ENCODE measurements around the gene SLC2A9.

- TF ChIP-seq EZH2phosphoT487 (IDR thresholded peaks at IDR 0.05; ENCODE audit: borderline replicate concordance, low read depth, low read length), result no peak
- no peak for TF ChIP-seq CTCF (conservative IDR thresholded peaks at IDR 0.05; ENCODE audit: low read length)
Observed at GRCh38 chr4:10034612-10035104, 13.4 kb upstream of the SLC2A9 start.

Measured in OCI-LY7 (cell line).